ENCODE data around the gene DTNBP1. TPM values are rescaled to one million over a fixed set of nuclear protein-coding genes. Genes with fewer than 3 reads are reported as not detected.

DTNBP1 gene
- total and polyA plus RNA-seq, 2 of the 13 experiments (the other 11 are each of a cell fraction or from before 2014, with no cell fraction given): 6.6 to 19.1 TPM

DNA sequence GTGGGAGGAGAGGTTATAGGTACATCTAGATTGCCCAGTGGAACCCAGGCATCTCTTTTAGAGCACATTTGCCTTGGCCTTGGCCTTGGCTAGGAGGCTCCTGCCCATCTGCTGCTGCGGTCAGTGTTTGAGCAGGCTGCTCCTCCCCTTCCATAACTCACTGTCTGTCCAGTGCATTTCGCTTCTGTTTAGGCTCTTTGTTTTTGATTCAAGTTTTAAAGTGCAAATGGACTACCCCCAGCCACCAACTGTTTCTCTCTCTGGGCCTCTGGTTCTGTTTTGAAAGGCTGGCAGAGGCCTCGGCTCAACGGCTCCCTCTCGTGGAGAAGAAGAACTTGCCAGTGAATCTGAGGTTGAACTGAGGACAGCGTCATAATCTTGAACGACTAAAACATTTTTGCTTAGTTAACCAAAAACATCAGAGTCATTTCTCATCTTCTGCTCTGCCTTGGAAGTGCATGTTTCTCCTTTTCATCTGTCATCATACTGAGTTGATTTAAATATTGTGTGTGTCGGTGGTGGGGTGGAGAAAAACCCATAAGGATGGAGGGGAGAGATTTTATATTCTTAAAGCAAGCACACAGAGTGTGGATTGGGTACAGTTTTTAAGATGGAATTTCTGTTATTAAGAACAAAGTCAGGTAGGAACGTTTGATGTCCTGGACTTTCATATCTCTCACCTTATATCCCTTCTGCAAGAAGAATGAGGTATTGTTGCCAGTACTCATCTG lies 171.4 kb downstream of the DTNBP1 start (continued):
- no peak for TF ChIP-seq ZNF205 (CRISPR knock-in tag; IDR thresholded peaks at IDR 0.05)
- TF ChIP-seq, protein P1, sequence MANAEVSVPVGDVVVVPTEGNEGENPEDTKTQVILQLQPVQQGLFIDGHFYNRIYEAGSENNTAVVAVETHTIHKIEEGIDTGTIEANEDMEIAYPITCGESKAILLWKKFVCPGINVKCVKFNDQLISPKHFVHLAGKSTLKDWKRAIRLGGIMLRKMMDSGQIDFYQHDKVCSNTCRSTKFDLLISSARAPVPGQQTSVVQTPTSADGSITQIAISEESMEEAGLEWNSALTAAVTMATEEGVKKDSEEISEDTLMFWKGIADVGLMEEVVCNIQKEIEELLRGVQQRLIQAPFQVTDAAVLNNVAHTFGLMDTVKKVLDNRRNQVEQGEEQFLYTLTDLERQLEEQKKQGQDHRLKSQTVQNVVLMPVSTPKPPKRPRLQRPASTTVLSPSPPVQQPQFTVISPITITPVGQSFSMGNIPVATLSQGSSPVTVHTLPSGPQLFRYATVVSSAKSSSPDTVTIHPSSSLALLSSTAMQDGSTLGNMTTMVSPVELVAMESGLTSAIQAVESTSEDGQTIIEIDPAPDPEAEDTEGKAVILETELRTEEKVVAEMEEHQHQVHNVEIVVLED (CRISPR knock-in tag; IDR thresholded peaks at IDR 0.05; ENCODE audit: borderline replicate concordance): no peak
- TF ChIP-seq CC2D1A (CRISPR knock-in tag; IDR thresholded peaks at IDR 0.05): no peak
- TF ChIP-seq, protein P2, sequence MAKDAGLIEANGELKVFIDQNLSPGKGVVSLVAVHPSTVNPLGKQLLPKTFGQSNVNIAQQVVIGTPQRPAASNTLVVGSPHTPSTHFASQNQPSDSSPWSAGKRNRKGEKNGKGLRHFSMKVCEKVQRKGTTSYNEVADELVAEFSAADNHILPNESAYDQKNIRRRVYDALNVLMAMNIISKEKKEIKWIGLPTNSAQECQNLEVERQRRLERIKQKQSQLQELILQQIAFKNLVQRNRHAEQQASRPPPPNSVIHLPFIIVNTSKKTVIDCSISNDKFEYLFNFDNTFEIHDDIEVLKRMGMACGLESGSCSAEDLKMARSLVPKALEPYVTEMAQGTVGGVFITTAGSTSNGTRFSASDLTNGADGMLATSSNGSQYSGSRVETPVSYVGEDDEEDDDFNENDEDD (CRISPR knock-in tag; IDR thresholded peaks at IDR 0.05; ENCODE audit: borderline replicate concordance): no peak; the same call in 1 of the 2 replicates
- no peak for TF ChIP-seq ZNF530 (CRISPR knock-in tag; IDR thresholded peaks at IDR 0.05; ENCODE audit: low read depth)
- TF ChIP-seq NR2F6 (IDR thresholded peaks at IDR 0.05): peak; percentile 49
- TF ChIP-seq NR2F6 (CRISPR knock-in tag; IDR thresholded peaks at IDR 0.05): no peak
- TF ChIP-seq, protein P3, sequence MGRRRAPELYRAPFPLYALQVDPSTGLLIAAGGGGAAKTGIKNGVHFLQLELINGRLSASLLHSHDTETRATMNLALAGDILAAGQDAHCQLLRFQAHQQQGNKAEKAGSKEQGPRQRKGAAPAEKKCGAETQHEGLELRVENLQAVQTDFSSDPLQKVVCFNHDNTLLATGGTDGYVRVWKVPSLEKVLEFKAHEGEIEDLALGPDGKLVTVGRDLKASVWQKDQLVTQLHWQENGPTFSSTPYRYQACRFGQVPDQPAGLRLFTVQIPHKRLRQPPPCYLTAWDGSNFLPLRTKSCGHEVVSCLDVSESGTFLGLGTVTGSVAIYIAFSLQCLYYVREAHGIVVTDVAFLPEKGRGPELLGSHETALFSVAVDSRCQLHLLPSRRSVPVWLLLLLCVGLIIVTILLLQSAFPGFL (CRISPR knock-in tag; IDR thresholded peaks at IDR 0.05): no peak
- TF ChIP-seq, protein P4, sequence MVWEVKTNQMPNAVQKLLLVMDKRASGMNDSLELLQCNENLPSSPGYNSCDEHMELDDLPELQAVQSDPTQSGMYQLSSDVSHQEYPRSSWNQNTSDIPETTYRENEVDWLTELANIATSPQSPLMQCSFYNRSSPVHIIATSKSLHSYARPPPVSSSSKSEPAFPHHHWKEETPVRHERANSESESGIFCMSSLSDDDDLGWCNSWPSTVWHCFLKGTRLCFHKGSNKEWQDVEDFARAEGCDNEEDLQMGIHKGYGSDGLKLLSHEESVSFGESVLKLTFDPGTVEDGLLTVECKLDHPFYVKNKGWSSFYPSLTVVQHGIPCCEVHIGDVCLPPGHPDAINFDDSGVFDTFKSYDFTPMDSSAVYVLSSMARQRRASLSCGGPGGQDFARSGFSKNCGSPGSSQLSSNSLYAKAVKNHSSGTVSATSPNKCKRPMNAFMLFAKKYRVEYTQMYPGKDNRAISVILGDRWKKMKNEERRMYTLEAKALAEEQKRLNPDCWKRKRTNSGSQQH (CRISPR knock-in tag; IDR thresholded peaks at IDR 0.05; ENCODE audit: low read depth): no peak
- TF ChIP-seq RORA (CRISPR knock-in tag; IDR thresholded peaks at IDR 0.05): no peak
- TF ChIP-seq BRD4 (CRISPR knock-in tag; IDR thresholded peaks at IDR 0.05): no peak
- TF ChIP-seq EED (CRISPR knock-in tag; IDR thresholded peaks at IDR 0.05): no peak
- TF ChIP-seq MBD4 (IDR thresholded peaks at IDR 0.05; ENCODE audit: borderline replicate concordance, low read length): no peak
- no peak for TF ChIP-seq CBX2 (IDR thresholded peaks at IDR 0.05; ENCODE audit: low read depth, low read length)
- TF ChIP-seq CBX2 (CRISPR knock-in tag; IDR thresholded peaks at IDR 0.05; ENCODE audit: low read depth): no peak
- no peak for TF ChIP-seq HHEX (CRISPR knock-in tag; IDR thresholded peaks at IDR 0.05)
- TF ChIP-seq NRL (CRISPR knock-in tag; IDR thresholded peaks at IDR 0.05; ENCODE audit: borderline replicate concordance): no peak
- TF ChIP-seq RARA (CRISPR knock-in tag; IDR thresholded peaks at IDR 0.05): peak; percentile 85
- TF ChIP-seq ARID2 (CRISPR knock-in tag; IDR thresholded peaks at IDR 0.05; ENCODE audit: borderline replicate concordance): 0 out of 2 replicates have a peak, but pooled peaks have one; percentile 57
- TF ChIP-seq SMYD3 (CRISPR knock-in tag; IDR thresholded peaks at IDR 0.05): no peak
- peak; percentile 73; the same call in 1 of the 2 replicates for TF ChIP-seq REPIN1 (CRISPR knock-in tag; IDR thresholded peaks at IDR 0.05; ENCODE audit: borderline replicate concordance, low read depth)
- TF ChIP-seq, protein P5, sequence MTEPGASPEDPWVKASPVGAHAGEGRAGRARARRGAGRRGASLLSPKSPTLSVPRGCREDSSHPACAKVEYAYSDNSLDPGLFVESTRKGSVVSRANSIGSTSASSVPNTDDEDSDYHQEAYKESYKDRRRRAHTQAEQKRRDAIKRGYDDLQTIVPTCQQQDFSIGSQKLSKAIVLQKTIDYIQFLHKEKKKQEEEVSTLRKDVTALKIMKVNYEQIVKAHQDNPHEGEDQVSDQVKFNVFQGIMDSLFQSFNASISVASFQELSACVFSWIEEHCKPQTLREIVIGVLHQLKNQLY (CRISPR knock-in tag; IDR thresholded peaks at IDR 0.05): no peak
- TF ChIP-seq RARG (CRISPR knock-in tag; IDR thresholded peaks at IDR 0.05; ENCODE audit: low read depth): no peak

Measured in HepG2 (cell line).